Measurements from ENCODE around the gene PHACTR1.

Gene PHACTR1

DNA sequence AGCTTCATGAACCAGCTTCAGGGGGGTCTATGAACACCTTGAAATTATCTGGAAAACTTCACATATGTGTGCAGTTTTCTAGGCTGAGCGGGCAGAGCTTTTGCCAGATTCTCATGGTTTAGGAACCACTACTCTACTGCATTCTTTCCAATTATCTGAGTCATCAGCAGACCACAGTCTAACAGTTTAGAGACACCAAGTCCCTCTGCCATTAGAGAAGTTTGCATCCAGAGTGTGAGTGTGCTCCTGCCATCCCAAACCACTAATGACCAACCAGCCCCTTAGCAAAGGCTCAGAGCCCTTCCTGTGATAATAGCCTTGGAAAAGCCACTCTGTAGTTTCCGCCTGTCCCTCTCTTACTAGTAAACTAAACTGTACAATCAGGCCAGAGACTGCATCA lies 96.8 kb downstream of the PHACTR1 start:
- Histone ChIP-seq H3K27ac (ENCODE audit: low read depth, low read length) (no peak overlapping the region), H3K9me3 (ENCODE audit: control insufficient read depth in 5 of 5, low read length in 5 of 5) (no peaks in the 10 kb centered on the region), H3K9ac (ENCODE audit: low read length in 5 of 5) (no peak overlapping the region), H3K4me3 (ENCODE audit: low read depth in 1 of 5, low read length in 5 of 5) (no peak overlapping the region), H3K27me3 (ENCODE audit: control insufficient read depth in 5 of 5, insufficient read depth in 4 of 5, low read length in 5 of 5) (no peaks in the 10 kb centered on the region), H3K36me3 (ENCODE audit: control insufficient read depth in 5 of 5, insufficient read depth in 5 of 5, low read length in 5 of 5) (no peaks in the 10 kb centered on the region), H3K4me1 (ENCODE audit: control insufficient read depth in 5 of 5, insufficient read depth in 5 of 5, low read length in 5 of 5) (peaks cover 0 to 10% (median 0%) of the 10 kb centered on the region in 5 donors)

- Histone ChIP-seq H3K27me3 (ENCODE audit: control insufficient read depth in 5 of 5, insufficient read depth in 4 of 5, low read length in 5 of 5) (no peaks in the 10 kb centered on the region), H3K4me1 (ENCODE audit: control insufficient read depth in 5 of 5, insufficient read depth in 5 of 5, low read length in 5 of 5) (peaks cover 0 to 10% (median 0%) of the 10 kb centered on the region in 5 donors), H3K27ac (ENCODE audit: low read depth, low read length) (no peak overlapping the region), H3K9me3 (ENCODE audit: control insufficient read depth in 5 of 5, low read length in 5 of 5) (no peaks in the 10 kb centered on the region), H3K4me3 (ENCODE audit: low read depth in 1 of 5, low read length in 5 of 5) (no peak overlapping the region), H3K9ac (ENCODE audit: low read length in 5 of 5) (no peak overlapping the region), H3K36me3 (ENCODE audit: control insufficient read depth in 5 of 5, insufficient read depth in 5 of 5, low read length in 5 of 5) (no peaks in the 10 kb centered on the region)
These were observed 97.4 kb downstream of the PHACTR1 start for GRCh38 chr6:12814015-12814414.

DNA sequence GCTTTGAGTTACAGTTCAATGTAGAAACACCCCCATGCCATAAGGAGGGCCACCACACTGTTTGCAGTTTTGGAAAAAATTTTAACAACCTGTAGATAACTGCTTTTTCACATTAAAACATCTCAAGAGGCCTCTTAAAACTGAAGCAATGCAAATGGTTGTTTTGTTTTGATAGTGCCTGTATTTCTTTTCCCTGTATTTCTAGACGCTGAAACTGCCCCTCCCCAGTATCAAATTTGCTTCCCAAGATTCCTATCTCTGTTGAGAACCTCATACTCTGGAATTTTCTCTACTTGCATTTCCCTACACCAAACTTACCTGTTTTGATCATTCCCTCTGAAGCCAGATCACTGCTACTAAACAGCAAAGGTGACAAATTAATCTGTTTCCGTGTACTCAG lies 98.5 kb downstream of the PHACTR1 start:
- Histone ChIP-seq H3K4me1 (ENCODE audit: control insufficient read depth in 5 of 5, insufficient read depth in 5 of 5, low read length in 5 of 5) (peaks cover 0 to 10% (median 0%) of the 10 kb centered on the region in 5 donors), H3K4me3 (ENCODE audit: low read depth in 1 of 5, low read length in 5 of 5) (no peak overlapping the region), H3K36me3 (ENCODE audit: control insufficient read depth in 5 of 5, insufficient read depth in 5 of 5, low read length in 5 of 5) (no peaks in the 10 kb centered on the region), H3K27me3 (ENCODE audit: control insufficient read depth in 5 of 5, insufficient read depth in 4 of 5, low read length in 5 of 5) (no peaks in the 10 kb centered on the region), H3K9me3 (ENCODE audit: control insufficient read depth in 5 of 5, low read length in 5 of 5) (no peaks in the 10 kb centered on the region), H3K9ac (ENCODE audit: low read length in 5 of 5) (no peak overlapping the region), H3K27ac (ENCODE audit: low read depth, low read length) (no peak overlapping the region)

DNA sequence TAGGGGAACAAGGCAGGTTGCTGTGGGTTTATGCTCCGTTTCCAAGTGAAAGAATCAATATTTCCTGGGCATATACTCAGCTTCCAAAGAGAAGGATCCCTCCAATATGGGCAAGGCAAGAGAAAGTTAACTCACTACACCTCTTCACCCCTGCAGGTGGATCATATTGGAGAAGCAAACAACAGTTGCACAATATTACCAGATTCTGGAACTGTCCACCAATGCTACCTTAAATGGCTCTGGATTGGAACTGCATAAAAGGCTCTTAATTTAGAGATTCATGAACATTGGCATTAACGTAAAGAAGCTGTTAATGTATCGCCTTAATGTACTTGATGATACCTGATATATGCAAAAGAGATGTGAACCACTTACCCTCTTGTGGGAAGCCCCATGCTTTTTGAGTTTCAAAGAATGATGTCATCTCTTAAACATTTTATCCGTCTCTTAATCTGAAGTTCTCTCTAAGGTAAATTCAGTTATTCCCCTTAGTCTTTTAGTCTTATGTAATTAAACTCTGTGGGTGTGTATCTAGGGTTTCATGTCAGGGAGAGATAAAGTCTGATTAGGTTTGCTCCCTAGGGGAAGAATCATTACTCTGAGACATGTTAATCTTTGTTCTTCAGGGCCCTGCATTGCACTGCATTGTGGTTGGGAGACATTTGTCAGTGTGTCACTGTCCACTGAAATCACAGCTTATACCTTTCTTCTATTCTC lies 99.5 kb downstream of the PHACTR1 start:
- Histone ChIP-seq H3K27me3 (ENCODE audit: control insufficient read depth in 5 of 5, insufficient read depth in 4 of 5, low read length in 5 of 5) (no peaks in the 10 kb centered on the region), H3K4me3 (ENCODE audit: low read depth in 1 of 5, low read length in 5 of 5) (no peak overlapping the region), H3K27ac (ENCODE audit: low read depth, low read length) (no peak overlapping the region), H3K9ac (ENCODE audit: low read length in 5 of 5) (no peak overlapping the region), H3K4me1 (ENCODE audit: control insufficient read depth in 5 of 5, insufficient read depth in 5 of 5, low read length in 5 of 5) (peaks cover 0 to 10% (median 0%) of the 10 kb centered on the region in 5 donors), H3K9me3 (ENCODE audit: control insufficient read depth in 5 of 5, low read length in 5 of 5) (no peaks in the 10 kb centered on the region), H3K36me3 (ENCODE audit: control insufficient read depth in 5 of 5, insufficient read depth in 5 of 5, low read length in 5 of 5) (no peaks in the 10 kb centered on the region)

GRCh38 chr6:12818324-12818723 lies 101.8 kb downstream of the PHACTR1 start:
- no peaks in the 10 kb centered on the region for H3K9me3 ChIP-seq (ENCODE audit: control insufficient read depth in 5 of 5, low read length in 5 of 5)
- H3K4me3 ChIP-seq (ENCODE audit: low read depth in 1 of 5, low read length in 5 of 5), result no peak overlapping the region
- H3K27ac ChIP-seq (ENCODE audit: low read depth, low read length), result no peak overlapping the region
- H3K27me3 ChIP-seq (ENCODE audit: control insufficient read depth in 5 of 5, insufficient read depth in 4 of 5, low read length in 5 of 5), result no peaks in the 10 kb centered on the region
- H3K4me1 ChIP-seq (ENCODE audit: control insufficient read depth in 5 of 5, insufficient read depth in 5 of 5, low read length in 5 of 5), result peaks cover 0 to 10% (median 0%) of the 10 kb centered on the region in 5 donors
- no peaks in the 10 kb centered on the region for H3K36me3 ChIP-seq (ENCODE audit: control insufficient read depth in 5 of 5, insufficient read depth in 5 of 5, low read length in 5 of 5)
- no peak overlapping the region for H3K9ac ChIP-seq (ENCODE audit: low read length in 5 of 5)

DNA sequence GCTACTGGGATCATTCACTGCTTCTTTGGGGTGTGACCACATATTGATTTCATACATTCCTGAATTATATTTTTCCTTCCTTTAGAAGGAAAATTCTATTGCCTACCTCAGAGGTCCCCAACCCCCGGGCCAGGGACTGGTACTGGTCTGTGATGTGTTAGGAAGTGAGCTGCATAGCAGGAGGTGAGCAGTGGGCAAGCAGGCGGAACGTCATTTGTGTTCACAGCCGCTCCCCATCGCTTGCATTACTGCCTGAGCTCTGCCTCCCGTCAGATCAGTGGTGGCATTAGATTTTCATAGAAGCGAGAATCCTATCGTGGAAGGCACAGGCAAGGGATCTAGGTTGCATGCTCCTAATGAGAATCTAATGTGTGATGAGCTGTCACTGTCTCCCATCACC lies 107.3 kb downstream of the PHACTR1 start:
- Histone ChIP-seq H3K36me3 (ENCODE audit: control insufficient read depth in 5 of 5, insufficient read depth in 5 of 5, low read length in 5 of 5) (no peaks in the 10 kb centered on the region), H3K9ac (ENCODE audit: low read length in 5 of 5) (no peak overlapping the region), H3K27me3 (ENCODE audit: control insufficient read depth in 5 of 5, insufficient read depth in 4 of 5, low read length in 5 of 5) (no peaks in the 10 kb centered on the region), H3K4me3 (ENCODE audit: low read depth in 1 of 5, low read length in 5 of 5) (no peak overlapping the region), H3K9me3 (ENCODE audit: control insufficient read depth in 5 of 5, low read length in 5 of 5) (no peaks in the 10 kb centered on the region), H3K27ac (ENCODE audit: low read depth, low read length) (no peak overlapping the region), H3K4me1 (ENCODE audit: control insufficient read depth in 5 of 5, insufficient read depth in 5 of 5, low read length in 5 of 5) (no peaks in the 10 kb centered on the region)

GRCh38 chr6:12826584-12826983 lies 110.0 kb downstream of the PHACTR1 start:
- H3K9me3 ChIP-seq (ENCODE audit: control insufficient read depth in 5 of 5, low read length in 5 of 5), result no peaks in the 10 kb centered on the region
- no peaks in the 10 kb centered on the region for H3K27me3 ChIP-seq (ENCODE audit: control insufficient read depth in 5 of 5, insufficient read depth in 4 of 5, low read length in 5 of 5)

DNA sequence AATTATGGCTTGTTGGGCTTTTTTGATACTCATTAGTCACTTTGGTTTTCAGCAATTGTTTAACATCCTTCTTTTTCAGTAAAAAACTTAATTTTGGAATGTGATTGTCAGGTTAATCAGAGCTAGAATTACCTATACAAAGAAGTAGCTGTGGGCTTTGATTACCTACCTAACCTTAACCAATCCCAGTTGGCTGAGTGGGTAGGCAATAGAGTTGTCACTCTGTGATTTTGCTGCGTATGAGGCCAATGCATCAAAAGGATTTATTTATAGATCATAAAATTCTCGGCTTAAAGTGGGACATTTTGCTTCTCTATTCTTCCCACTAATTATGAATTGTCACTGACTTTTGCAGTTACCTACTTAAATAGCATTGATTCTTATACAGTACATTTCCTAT lies 111.4 kb downstream of the PHACTR1 start:
- Histone ChIP-seq H3K27ac (ENCODE audit: low read depth, low read length) (no peak overlapping the region), H3K9ac (ENCODE audit: low read length in 5 of 5) (no peak overlapping the region), H3K9me3 (ENCODE audit: control insufficient read depth in 5 of 5, low read length in 5 of 5) (no peaks in the 10 kb centered on the region), H3K4me1 (ENCODE audit: control insufficient read depth in 5 of 5, insufficient read depth in 5 of 5, low read length in 5 of 5) (no peaks in the 10 kb centered on the region), H3K27me3 (ENCODE audit: control insufficient read depth in 5 of 5, insufficient read depth in 4 of 5, low read length in 5 of 5) (no peaks in the 10 kb centered on the region), H3K4me3 (ENCODE audit: low read depth in 1 of 5, low read length in 5 of 5) (no peak overlapping the region), H3K36me3 (ENCODE audit: control insufficient read depth in 5 of 5, insufficient read depth in 5 of 5, low read length in 5 of 5) (no peaks in the 10 kb centered on the region)

More at GRCh38 chr6:12826584-12826983, 110.0 kb downstream of the PHACTR1 start:
- Histone ChIP-seq H3K36me3 (ENCODE audit: control insufficient read depth in 5 of 5, insufficient read depth in 5 of 5, low read length in 5 of 5) (no peaks in the 10 kb centered on the region), H3K4me3 (ENCODE audit: low read depth in 1 of 5, low read length in 5 of 5) (no peak overlapping the region), H3K9ac (ENCODE audit: low read length in 5 of 5) (no peak overlapping the region), H3K4me1 (ENCODE audit: control insufficient read depth in 5 of 5, insufficient read depth in 5 of 5, low read length in 5 of 5) (no peaks in the 10 kb centered on the region), H3K27ac (ENCODE audit: low read depth, low read length) (no peak overlapping the region)

GRCh38 chr6:12832226-12832735 lies 115.7 kb downstream of the PHACTR1 start:
- peaks cover 0 to 6% (median 5%) of the 10 kb centered on the region in 5 donors for H3K9me3 ChIP-seq (ENCODE audit: control insufficient read depth in 5 of 5, low read length in 5 of 5)
- no peak overlapping the region for H3K9ac ChIP-seq (ENCODE audit: low read length in 5 of 5)
- H3K27me3 ChIP-seq (ENCODE audit: control insufficient read depth in 5 of 5, insufficient read depth in 4 of 5, low read length in 5 of 5), result no peaks in the 10 kb centered on the region
- H3K36me3 ChIP-seq (ENCODE audit: control insufficient read depth in 5 of 5, insufficient read depth in 5 of 5, low read length in 5 of 5), result no peaks in the 10 kb centered on the region
- H3K27ac ChIP-seq (ENCODE audit: low read depth, low read length), result no peak overlapping the region
- H3K4me3 ChIP-seq (ENCODE audit: low read depth in 1 of 5, low read length in 5 of 5), result no peak overlapping the region
- no peaks in the 10 kb centered on the region for H3K4me1 ChIP-seq (ENCODE audit: control insufficient read depth in 5 of 5, insufficient read depth in 5 of 5, low read length in 5 of 5)

GRCh38 chr6:12836009-12836408 lies 119.4 kb downstream of the PHACTR1 start:
- H3K27ac ChIP-seq (ENCODE audit: low read depth, low read length), result no peak overlapping the region
- peaks cover 5 to 16% (median 14%) of the 10 kb centered on the region in 5 donors for H3K9me3 ChIP-seq (ENCODE audit: control insufficient read depth in 5 of 5, low read length in 5 of 5)
- H3K4me3 ChIP-seq (ENCODE audit: low read depth in 1 of 5, low read length in 5 of 5), result no peak overlapping the region
- no peaks in the 10 kb centered on the region for H3K27me3 ChIP-seq (ENCODE audit: control insufficient read depth in 5 of 5, insufficient read depth in 4 of 5, low read length in 5 of 5)
- no peak overlapping the region for H3K9ac ChIP-seq (ENCODE audit: low read length in 5 of 5)
- H3K4me1 ChIP-seq (ENCODE audit: control insufficient read depth in 5 of 5, insufficient read depth in 5 of 5, low read length in 5 of 5), result no peaks in the 10 kb centered on the region
- no peaks in the 10 kb centered on the region for H3K36me3 ChIP-seq (ENCODE audit: control insufficient read depth in 5 of 5, insufficient read depth in 5 of 5, low read length in 5 of 5)
